NT2/D1 (cell line): Measurements from ENCODE around the gene XRCC3.

Experiments
- DNase-seq: peaks from one replicate; pipeline ENCODE4 v3.0.0-alpha.2; 2011; ENCODE audit warnings: low read depth, low spot score
- H3K27me3 ChIP-seq: 2 replicates; pipeline ENCODE4 v1.6.0; 2011; ENCODE audit warnings: mild to moderate bottlenecking; ENCODE audit not compliant: insufficient read length, insufficient read depth
- H3K36me3 ChIP-seq: 2 replicates; pipeline ENCODE4 v1.6.1; 2011; ENCODE audit warnings: mild to moderate bottlenecking, low read length, mixed read lengths; ENCODE audit not compliant: insufficient read depth, insufficient read length
- H3K4me1 ChIP-seq: 2 replicates; pipeline ENCODE4 v1.5.1; 2011; ENCODE audit not compliant: insufficient read depth, insufficient read length
- H3K4me3 ChIP-seq: 2 replicates; pipeline ENCODE4 v1.5.1; 2011; ENCODE audit warnings: low read depth; ENCODE audit not compliant: insufficient read length
- H3K9ac ChIP-seq: 2 replicates; pipeline ENCODE4 v1.6.0; 2011; ENCODE audit warnings: low read depth; ENCODE audit not compliant: insufficient read length
- H3K9me3 ChIP-seq: 2 replicates; pipeline ENCODE4 v1.5.1; 2011; ENCODE audit warnings: mild to moderate bottlenecking, low read length; ENCODE audit not compliant: insufficient read depth
- SUZ12 ChIP-seq: IDR thresholded peaks from 2 replicates; pipeline ENCODE4 v1.6.1; 2011; ENCODE audit not compliant: insufficient read length, insufficient read depth; ENCODE audit errors: extremely low read depth
- YY1 ChIP-seq: IDR thresholded peaks from 2 replicates; pipeline ENCODE4 v1.6.1; 2011; ENCODE audit not compliant: insufficient read length, insufficient read depth
- ZNF274 ChIP-seq: IDR thresholded peaks from 2 replicates; pipeline ENCODE4 v1.6.1; 2011; ENCODE audit warnings: mild to moderate bottlenecking, low read depth, low read length

XRCC3 gene

DNA sequence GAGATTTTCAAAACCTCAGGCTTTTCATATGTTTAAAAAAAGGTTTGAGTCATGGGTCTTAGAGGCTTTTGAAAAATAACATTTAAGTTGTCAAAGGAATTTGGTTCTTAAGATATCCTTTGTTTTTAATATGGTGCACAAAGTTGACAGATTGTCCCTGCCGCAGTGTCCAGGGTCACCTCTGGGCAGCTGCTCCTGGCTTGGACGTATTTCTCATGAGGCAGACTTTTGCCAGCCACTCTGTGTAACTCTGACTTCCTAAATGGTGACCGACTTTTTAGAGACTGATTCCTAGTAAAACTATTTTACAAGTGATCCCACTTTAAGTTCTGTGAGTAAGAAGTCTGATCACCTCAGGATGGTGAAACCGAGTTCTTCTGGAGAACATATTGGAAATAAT, 27.5 kb downstream of the XRCC3 start:
- H3K9ac ChIP-seq: no peak overlapping the region
- peaks cover 4% of the 10 kb centered on the region for H3K4me1 ChIP-seq
- no peaks in the 10 kb centered on the region for H3K9me3 ChIP-seq
- H3K4me3 ChIP-seq: no peak overlapping the region
- DNase-seq: no peak
- TF ChIP-seq YY1: no peak
- no peak for TF ChIP-seq SUZ12
- TF ChIP-seq ZNF274: no peak
- H3K27me3 ChIP-seq: no peaks in the 10 kb centered on the region
- peaks cover 72% of the 10 kb centered on the region for H3K36me3 ChIP-seq

DNA sequence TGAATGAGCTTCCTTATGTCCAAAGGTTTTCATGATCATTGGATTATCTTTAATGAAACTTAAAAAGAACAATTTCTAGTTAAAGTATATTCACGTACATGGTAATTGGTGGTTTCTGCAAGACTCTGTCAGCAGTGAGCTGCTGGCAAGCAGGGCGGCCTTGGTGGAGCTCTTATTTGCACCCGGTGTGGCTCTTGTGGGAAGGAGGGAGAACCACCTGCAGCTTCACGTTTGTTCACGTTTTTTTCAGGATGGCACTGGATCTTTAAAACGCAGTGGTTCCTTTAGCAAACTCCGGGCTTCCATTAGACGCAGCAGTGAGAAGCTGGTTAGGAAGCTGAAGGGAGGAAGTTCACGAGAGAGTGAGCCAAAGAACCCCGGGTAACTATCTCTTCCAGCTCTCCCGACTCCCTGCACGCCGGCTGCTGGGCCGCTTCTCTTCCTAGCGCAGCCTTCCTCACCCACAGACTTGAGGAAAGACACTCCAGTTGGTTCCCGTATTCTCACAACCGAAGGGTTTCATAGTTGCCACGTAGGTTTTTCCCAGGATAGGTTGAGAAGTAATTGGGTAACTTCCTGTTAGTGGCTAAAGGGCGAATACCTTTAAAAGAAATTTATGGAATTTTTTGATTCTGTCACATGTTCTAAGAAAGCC, 28.3 kb downstream of the XRCC3 start:
- H3K9me3 ChIP-seq: no peaks in the 10 kb centered on the region
- TF ChIP-seq SUZ12: no peak
- no peak for TF ChIP-seq YY1
- no peak for TF ChIP-seq ZNF274
- no peak overlapping the region for H3K9ac ChIP-seq
- no peak overlapping the region for H3K4me3 ChIP-seq
- peaks cover 4% of the 10 kb centered on the region for H3K4me1 ChIP-seq
- no peaks in the 10 kb centered on the region for H3K27me3 ChIP-seq
- peaks cover 68% of the 10 kb centered on the region for H3K36me3 ChIP-seq
- no peak for DNase-seq

DNA sequence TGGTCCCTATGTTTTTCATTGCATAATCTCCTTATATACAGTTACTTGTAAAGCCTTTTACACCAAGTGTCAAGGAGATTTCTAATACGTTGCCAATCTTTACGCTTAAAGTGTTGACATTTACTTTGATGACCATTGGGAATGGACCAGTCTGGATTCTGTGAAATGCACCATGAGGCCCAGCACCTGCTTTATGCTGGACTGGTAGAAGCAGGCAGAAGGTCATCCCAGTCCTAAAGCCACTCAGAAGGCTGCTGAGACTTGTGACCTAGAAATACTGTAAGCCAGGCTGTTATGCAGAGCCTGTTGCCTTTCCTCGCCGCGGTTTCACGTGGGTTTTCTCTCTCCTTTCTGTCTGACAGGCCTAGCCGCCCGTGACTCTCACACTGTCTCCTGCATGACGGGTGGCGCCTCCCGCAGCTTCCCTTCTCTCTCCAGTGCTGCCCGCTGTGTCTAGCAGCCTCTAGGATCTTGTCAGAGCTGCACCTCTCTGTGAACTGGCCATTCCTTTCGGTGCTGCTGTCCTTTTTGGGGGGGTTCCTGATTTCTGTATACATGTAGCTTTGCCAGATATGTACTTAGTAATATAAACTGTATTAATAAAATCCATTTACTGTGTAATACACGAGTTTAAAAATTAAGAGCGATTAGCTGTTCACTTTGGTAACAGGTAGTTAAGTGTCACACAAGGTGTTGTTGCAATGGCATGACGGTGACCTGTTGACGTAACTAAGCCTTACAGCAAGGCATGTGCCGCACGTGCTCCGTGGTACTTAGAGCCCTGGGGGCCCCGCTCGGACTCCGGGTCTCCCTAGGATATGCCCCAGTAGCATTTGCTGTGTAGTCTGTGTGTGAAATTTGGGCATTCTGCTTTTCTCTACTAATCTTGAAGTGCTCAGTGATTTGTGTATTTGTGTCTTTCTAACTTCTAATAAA, 29.7 kb downstream of the XRCC3 start:
- H3K4me1 ChIP-seq: peaks cover 4% of the 10 kb centered on the region
- H3K9ac ChIP-seq: no peak overlapping the region
- H3K9me3 ChIP-seq: no peaks in the 10 kb centered on the region
- H3K36me3 ChIP-seq: peaks cover 76% of the 10 kb centered on the region
- TF ChIP-seq ZNF274 (no peak), YY1 (no peak), SUZ12 (no peak)
- H3K4me3 ChIP-seq: no peak overlapping the region
- no peak for DNase-seq
- no peaks in the 10 kb centered on the region for H3K27me3 ChIP-seq

- no peak for DNase-seq
- H3K4me1 ChIP-seq: peaks cover 4% of the 10 kb centered on the region
- no peak overlapping the region for H3K4me3 ChIP-seq
- no peak overlapping the region for H3K9ac ChIP-seq
- H3K27me3 ChIP-seq: no peaks in the 10 kb centered on the region
- no peaks in the 10 kb centered on the region for H3K9me3 ChIP-seq
- TF ChIP-seq YY1: no peak
- TF ChIP-seq SUZ12: no peak
- no peak for TF ChIP-seq ZNF274
- peaks cover 76% of the 10 kb centered on the region for H3K36me3 ChIP-seq
Observed at GRCh38 chr14:103684871-103685270, 30.4 kb downstream of the XRCC3 start.

GRCh38 chr14:103684471-103684870, 30.8 kb downstream of the XRCC3 start:
- Histone ChIP-seq H3K27me3 (no peaks in the 10 kb centered on the region), H3K4me1 (peaks cover 4% of the 10 kb centered on the region), H3K36me3 (peaks cover 80% of the 10 kb centered on the region), H3K9ac (no peak overlapping the region), H3K4me3 (no peak overlapping the region), H3K9me3 (no peaks in the 10 kb centered on the region)
- TF ChIP-seq ZNF274: no peak
- TF ChIP-seq YY1: no peak
- TF ChIP-seq SUZ12: no peak
- DNase-seq: no peak

GRCh38 chr14:103683139-103683538, 32.1 kb downstream of the XRCC3 start:
- no peaks in the 10 kb centered on the region for H3K9me3 ChIP-seq
- H3K4me1 ChIP-seq: peaks cover 2% of the 10 kb centered on the region
- no peak overlapping the region for H3K9ac ChIP-seq
- no peak overlapping the region for H3K4me3 ChIP-seq
- TF ChIP-seq ZNF274: no peak
- TF ChIP-seq SUZ12: no peak
- TF ChIP-seq YY1: no peak
- no peaks in the 10 kb centered on the region for H3K27me3 ChIP-seq
- H3K36me3 ChIP-seq: peaks cover 89% of the 10 kb centered on the region
- DNase-seq: no peak

DNA sequence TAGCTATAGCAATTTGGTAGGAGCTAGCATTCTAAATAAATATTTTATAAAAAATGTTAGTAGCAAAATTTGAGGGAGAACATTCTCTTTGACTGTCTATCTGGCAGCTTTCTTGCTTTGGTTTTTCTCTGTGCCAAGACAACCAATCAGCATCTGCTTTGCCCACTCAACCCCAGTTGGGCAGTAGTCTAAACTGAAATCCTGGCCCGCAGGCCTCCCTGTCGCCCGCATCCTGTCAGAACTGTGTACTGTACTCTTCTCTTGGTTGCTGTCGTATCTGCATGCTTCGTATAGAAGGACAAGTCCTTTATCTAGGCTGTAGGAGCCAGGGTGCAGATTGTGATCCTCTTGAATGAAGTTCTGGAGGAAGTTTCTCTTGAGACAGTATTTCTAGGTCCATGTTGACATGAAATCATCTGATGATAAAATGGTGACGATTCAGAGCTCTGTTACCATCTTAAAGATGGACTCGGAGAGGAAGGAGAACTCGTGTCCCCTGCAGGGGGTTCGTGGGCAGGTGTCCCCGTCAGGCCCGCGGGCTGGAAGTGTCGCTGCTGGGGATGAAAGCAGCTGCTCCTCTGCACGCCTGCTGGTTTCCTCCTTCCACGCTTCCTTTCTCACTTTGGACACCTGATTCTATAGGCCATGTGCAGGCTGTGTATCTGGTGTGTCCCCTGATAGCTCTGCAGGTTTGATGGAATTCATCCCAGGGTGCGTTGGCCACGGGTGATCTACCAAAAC, 34.6 kb downstream of the XRCC3 start:
- H3K4me1 ChIP-seq: no peaks in the 10 kb centered on the region
- H3K27me3 ChIP-seq: no peaks in the 10 kb centered on the region
- no peak overlapping the region for H3K9ac ChIP-seq
- H3K4me3 ChIP-seq: no peak overlapping the region
- no peak for DNase-seq
- TF ChIP-seq ZNF274 (no peak), YY1 (no peak), SUZ12 (no peak)
- no peaks in the 10 kb centered on the region for H3K9me3 ChIP-seq
- H3K36me3 ChIP-seq: peaks cover 87% of the 10 kb centered on the region
